ENCODE results near the gene CARD8. TPM values are rescaled to one million over a fixed set of nuclear protein-coding genes. Genes with fewer than 3 reads are reported as not detected.

CARD8 gene
- total and polyA plus RNA-seq, 2 experiments from 2014 or later, result 16.6 to 17.1 TPM

GRCh38 chr19:48290771-48291488, 35.2 kb upstream of the CARD8 start:
- Histone ChIP-seq H3K4me1 (ENCODE audit: insufficient read depth) (peaks cover 18% of the 10 kb centered on the region; the same call in 1 of the 2 replicates), H3K36me3 (ENCODE audit: insufficient read depth) (peaks cover 15% of the 10 kb centered on the region), H3K9me2 (ENCODE audit: insufficient read depth) (no peaks in the 10 kb centered on the region), H3K27ac (ENCODE audit: low read depth) (peak overlapping the region; percentile 86), H2AFZ (peak overlapping the region; percentile 56), H3K4me2 (peak overlapping the region; percentile 77), H3K79me2 (replicated peaks; ENCODE audit: insufficient read depth) (0 out of 2 replicates have a peak, but pooled peaks cover 2% of the 10 kb centered on the region), H3K4me3 (peak overlapping the region; percentile 56), H3F3A (replicated peaks; ENCODE audit: low read depth) (peaks cover 21% of the 10 kb centered on the region; the same call in 1 of the 2 replicates), H3K27me3 (ENCODE audit: insufficient read depth) (no peaks in the 10 kb centered on the region), H4K20me1 (replicated peaks; ENCODE audit: insufficient read depth) (peaks cover 6% of the 10 kb centered on the region; the same call in 1 of the 2 replicates)
- H3K4me3 Mint-ChIP-seq, result peak overlapping the region; percentile 74
- peaks cover 7% of the 10 kb centered on the region for H3K9me3 Mint-ChIP-seq
- peak; percentile 13 for TF ChIP-seq POLR2AphosphoS5 (IDR thresholded peaks at IDR 0.05; ENCODE audit: low read depth)
- no peak for TF ChIP-seq REST (IDR thresholded peaks at IDR 0.05; ENCODE audit: unreplicated experiment)
- TF ChIP-seq CTCF (conservative IDR thresholded peaks at IDR 0.05; ENCODE audit: low read depth in 2 of 2), result peak; percentile 94 to 98
- H3K27me3 Mint-ChIP-seq (ENCODE audit: insufficient read depth, low read depth, poor library complexity), result peaks cover 19% of the 10 kb centered on the region
- DNase-seq (ENCODE audit: low spot score) (peak; percentile 91), ATAC-seq (peak; percentile 68)
- H3K4me1 Mint-ChIP-seq, result peaks cover 23% of the 10 kb centered on the region; the same call in 2 of the 3 replicates
- peak overlapping the region; percentile 83 for H3K27ac Mint-ChIP-seq
- H3K36me3 Mint-ChIP-seq (ENCODE audit: low read depth), result peaks cover 30% of the 10 kb centered on the region

- Histone ChIP-seq H3K4me3 (peak overlapping the region; percentile 56), H3K9me2 (ENCODE audit: insufficient read depth) (no peaks in the 10 kb centered on the region), H3K27ac (ENCODE audit: low read depth) (peak overlapping the region; percentile 88; the same call in 1 of the 2 replicates), H3K36me3 (ENCODE audit: insufficient read depth) (peaks cover 21% of the 10 kb centered on the region), H3F3A (replicated peaks; ENCODE audit: low read depth) (peaks cover 23% of the 10 kb centered on the region; the same call in 1 of the 2 replicates), H3K79me2 (replicated peaks; ENCODE audit: insufficient read depth) (0 out of 2 replicates have a peak, but pooled peaks cover 2% of the 10 kb centered on the region), H3K4me2 (peak overlapping the region; percentile 79), H2AFZ (peak overlapping the region; percentile 58; the same call in 1 of the 2 replicates), H4K20me1 (replicated peaks; ENCODE audit: insufficient read depth) (peaks cover 7% of the 10 kb centered on the region; the same call in 1 of the 2 replicates), H3K27me3 (ENCODE audit: insufficient read depth) (no peaks in the 10 kb centered on the region), H3K4me1 (ENCODE audit: insufficient read depth) (peaks cover 18% of the 10 kb centered on the region; the same call in 1 of the 2 replicates)
- ATAC-seq, result peak; percentile 88
- DNase-seq (ENCODE audit: low spot score), result peak; percentile 90
- Mint-ChIP-seq H3K4me3 (peak overlapping the region; percentile 74), H3K9me3 (peaks cover 7% of the 10 kb centered on the region), H3K27me3 (ENCODE audit: insufficient read depth, low read depth, poor library complexity) (peaks cover 19% of the 10 kb centered on the region), H3K36me3 (ENCODE audit: low read depth) (peaks cover 35% of the 10 kb centered on the region), H3K4me1 (peaks cover 19% of the 10 kb centered on the region; the same call in 2 of the 3 replicates), H3K27ac (0 out of 2 replicates have a peak overlapping the region, but pooled peaks have one; percentile 56)
- TF ChIP-seq POLR2AphosphoS5 (IDR thresholded peaks at IDR 0.05; ENCODE audit: low read depth), result peak; percentile 22; the same call in 1 of the 2 replicates
- TF ChIP-seq EZH2 (IDR thresholded peaks at IDR 0.05; ENCODE audit: low read depth, unreplicated experiment), result no peak
- peak in 1 of 2 experiments; percentile 71; a peak in 3 of 4 replicates for TF ChIP-seq CTCF (conservative IDR thresholded peaks at IDR 0.05; ENCODE audit: low read depth in 2 of 2)
Measured at GRCh38 chr19:48290401-48290770, 34.7 kb upstream of the CARD8 start.

Data from GM23338 (cell line).